ENCODE results near the gene ADGRD2.

GRCh38 chr9:124479947-124480620 lies 29.8 kb downstream of the ADGRD2 start:
- TF ChIP-seq CTCF (IDR thresholded peaks at IDR 0.05) (no peak), SREBF2 (IDR thresholded peaks at IDR 0.05) (no peak), POLR2A (IDR thresholded peaks at IDR 0.05; ENCODE audit: low read length) (no peak), MAX (IDR thresholded peaks at IDR 0.05) (no peak), GATA3 (IDR thresholded peaks at IDR 0.05; ENCODE audit: borderline replicate concordance) (no peak), SMC3 (IDR thresholded peaks at IDR 0.05) (no peak), CEBPB (IDR thresholded peaks at IDR 0.05) (no peak)
